ENCODE measurements around the gene TRAPPC2.
"Not testable (repeated sequence)": the region's sequence is repeated elsewhere in the genome, so short reads cannot be mapped to it uniquely, and the experiment has no call there.

Gene TRAPPC2

DNA sequence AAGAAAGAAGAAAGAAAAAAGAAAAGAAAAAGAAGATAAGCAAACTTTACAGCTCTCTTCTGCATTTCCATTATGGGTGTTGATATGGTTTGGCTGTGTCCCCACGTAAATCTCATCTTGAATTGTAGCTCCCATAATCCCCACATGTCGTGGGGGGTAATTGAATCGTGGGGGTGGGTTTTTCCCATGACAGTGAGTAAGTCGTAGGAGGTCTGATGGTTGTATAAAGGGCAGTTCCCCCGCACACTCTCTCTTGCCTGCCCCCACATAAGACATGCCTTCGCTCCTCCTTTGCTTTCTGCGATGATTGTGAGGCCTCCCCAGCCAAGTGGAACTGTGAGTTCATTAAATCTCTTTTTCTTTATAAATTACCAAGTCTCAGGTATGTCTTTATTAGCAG is 52.8 kb downstream of the TRAPPC2 start:
- H3K4me3 ChIP-seq (ENCODE audit: low read length) = no peak overlapping the region
- no peak for TF ChIP-seq CTCF (IDR thresholded peaks at IDR 0.05; ENCODE audit: low read length)
- no peak for TF ChIP-seq EZH2 (optimal IDR thresholded peaks at IDR 0.05; ENCODE audit: low read depth, low read length)
- TF ChIP-seq EZH2phosphoT487 (IDR thresholded peaks at IDR 0.05; ENCODE audit: low read length) = no peak
- no peak overlapping the region for H3K4me2 ChIP-seq (ENCODE audit: low read depth, low read length)
- no peaks in the 10 kb centered on the region for H3K9me3 ChIP-seq (replicated peaks; ENCODE audit: insufficient read depth, low read length)
- H3K9me2 ChIP-seq (replicated peaks; ENCODE audit: insufficient read depth, low read length) = no peaks in the 10 kb centered on the region
- H4K20me1 ChIP-seq (ENCODE audit: insufficient read depth, low read length) = no peaks in the 10 kb centered on the region
- H3K9ac ChIP-seq (ENCODE audit: low read length) = no peak overlapping the region
- no peaks in the 10 kb centered on the region for H3F3A ChIP-seq (ENCODE audit: insufficient read depth, low read length)
- H3K36me3 ChIP-seq (replicated peaks; ENCODE audit: insufficient read depth, low read length) = no peaks in the 10 kb centered on the region
- H3K79me2 ChIP-seq (ENCODE audit: low read length) = no peaks in the 10 kb centered on the region
- no peak overlapping the region for H3K27ac ChIP-seq (ENCODE audit: low read length)
- DNase-seq = no peak
- no peak overlapping the region for H2AFZ ChIP-seq (ENCODE audit: low read length)
- H3K4me1 ChIP-seq (ENCODE audit: low read length) = no peaks in the 10 kb centered on the region
- no peaks in the 10 kb centered on the region for H3K27me3 ChIP-seq (replicated peaks; ENCODE audit: insufficient read depth, low read length)

- H3K9me2 ChIP-seq (replicated peaks; ENCODE audit: insufficient read depth, low read length); H3K27me3 ChIP-seq (replicated peaks; ENCODE audit: insufficient read depth, low read length); H3K79me2 ChIP-seq (ENCODE audit: low read length); H3K27ac ChIP-seq (ENCODE audit: low read length); H3K4me3 ChIP-seq (ENCODE audit: low read length); H3K9ac ChIP-seq (ENCODE audit: low read length); H4K20me1 ChIP-seq (ENCODE audit: insufficient read depth, low read length); H3K36me3 ChIP-seq (replicated peaks; ENCODE audit: insufficient read depth, low read length); H3K4me1 ChIP-seq (ENCODE audit: low read length); H3F3A ChIP-seq (ENCODE audit: insufficient read depth, low read length); H3K4me2 ChIP-seq (ENCODE audit: low read depth, low read length); H2AFZ ChIP-seq (ENCODE audit: low read length); H3K9me3 ChIP-seq (replicated peaks; ENCODE audit: insufficient read depth, low read length); DNase-seq: not testable (repeated sequence)
Observed at GRCh38 chrX:13679700-13680099, 54.7 kb downstream of the TRAPPC2 start.

- H3K4me3 ChIP-seq (ENCODE audit: low read length) = no peak overlapping the region
- no peaks in the 10 kb centered on the region for H3K9me2 ChIP-seq (replicated peaks; ENCODE audit: insufficient read depth, low read length)
- no peaks in the 10 kb centered on the region for H3K27me3 ChIP-seq (replicated peaks; ENCODE audit: insufficient read depth, low read length)
- H3K4me1 ChIP-seq (ENCODE audit: low read length) = no peaks in the 10 kb centered on the region
- H2AFZ ChIP-seq (ENCODE audit: low read length) = no peak overlapping the region
- no peaks in the 10 kb centered on the region for H4K20me1 ChIP-seq (ENCODE audit: insufficient read depth, low read length)
- no peak overlapping the region for H3K4me2 ChIP-seq (ENCODE audit: low read depth, low read length)
- H3K9ac ChIP-seq (ENCODE audit: low read length) = no peak overlapping the region
- no peaks in the 10 kb centered on the region for H3K9me3 ChIP-seq (replicated peaks; ENCODE audit: insufficient read depth, low read length)
- no peaks in the 10 kb centered on the region for H3K79me2 ChIP-seq (ENCODE audit: low read length)
- H3K36me3 ChIP-seq (replicated peaks; ENCODE audit: insufficient read depth, low read length) = no peaks in the 10 kb centered on the region
- no peaks in the 10 kb centered on the region for H3F3A ChIP-seq (ENCODE audit: insufficient read depth, low read length)
- no peak overlapping the region for H3K27ac ChIP-seq (ENCODE audit: low read length)
- no peak for DNase-seq
- TF ChIP-seq CTCF (IDR thresholded peaks at IDR 0.05; ENCODE audit: low read length) = no peak
- TF ChIP-seq EZH2phosphoT487 (IDR thresholded peaks at IDR 0.05; ENCODE audit: low read length) = no peak
- no peak for TF ChIP-seq EZH2 (optimal IDR thresholded peaks at IDR 0.05; ENCODE audit: low read depth, low read length)
Observed at GRCh38 chrX:13676885-13677284, 57.5 kb downstream of the TRAPPC2 start.

DNA sequence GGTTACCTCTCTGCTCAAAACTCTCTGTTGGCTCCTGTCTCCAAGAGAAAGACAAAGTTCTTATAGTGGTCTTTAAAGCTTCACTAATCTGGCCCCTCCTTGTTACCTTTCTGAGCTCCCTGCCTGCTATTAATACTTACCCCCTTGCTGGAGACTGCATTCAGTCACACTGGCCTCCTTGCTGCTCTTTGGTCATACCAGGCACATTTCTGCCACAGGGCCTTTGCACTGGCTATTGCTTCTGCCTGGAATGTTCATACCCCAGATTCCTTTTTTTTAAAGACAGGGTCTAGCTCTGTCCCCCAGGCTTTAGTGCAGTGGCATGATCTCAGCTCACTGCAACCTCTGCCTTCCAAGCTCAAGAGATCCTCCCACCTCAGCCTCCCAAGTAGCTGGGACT is 61.4 kb downstream of the TRAPPC2 start:
- no peak overlapping the region for H2AFZ ChIP-seq (ENCODE audit: low read length)
- no peak overlapping the region for H3K27ac ChIP-seq (ENCODE audit: low read length)
- no peaks in the 10 kb centered on the region for H3K9me2 ChIP-seq (replicated peaks; ENCODE audit: insufficient read depth, low read length)
- H3K79me2 ChIP-seq (ENCODE audit: low read length) = no peaks in the 10 kb centered on the region
- no peak overlapping the region for H3K4me3 ChIP-seq (ENCODE audit: low read length)
- H3K9ac ChIP-seq (ENCODE audit: low read length) = no peak overlapping the region
- no peaks in the 10 kb centered on the region for H4K20me1 ChIP-seq (ENCODE audit: insufficient read depth, low read length)
- no peaks in the 10 kb centered on the region for H3K9me3 ChIP-seq (replicated peaks; ENCODE audit: insufficient read depth, low read length)
- no peaks in the 10 kb centered on the region for H3K36me3 ChIP-seq (replicated peaks; ENCODE audit: insufficient read depth, low read length)
- no peaks in the 10 kb centered on the region for H3F3A ChIP-seq (ENCODE audit: insufficient read depth, low read length)
- no peak overlapping the region for H3K4me2 ChIP-seq (ENCODE audit: low read depth, low read length)
- no peak for TF ChIP-seq EZH2 (optimal IDR thresholded peaks at IDR 0.05; ENCODE audit: low read depth, low read length)
- no peak for TF ChIP-seq EZH2phosphoT487 (IDR thresholded peaks at IDR 0.05; ENCODE audit: low read length)
- TF ChIP-seq CTCF (IDR thresholded peaks at IDR 0.05; ENCODE audit: low read length) = no peak
- no peak for DNase-seq
- H3K27me3 ChIP-seq (replicated peaks; ENCODE audit: insufficient read depth, low read length) = no peaks in the 10 kb centered on the region
- no peaks in the 10 kb centered on the region; the same call in 1 of the 2 replicates for H3K4me1 ChIP-seq (ENCODE audit: low read length)
